Measurements from ENCODE around the gene TAX1BP3.

GRCh38 chr17:3712811-3713463 lies 44.6 kb upstream of the TAX1BP3 start:
- TF ChIP-seq CTCF (conservative IDR thresholded peaks at IDR 0.05 in 1 of 2, IDR thresholded peaks at IDR 0.05 in 1 of 2; ENCODE audit: low read depth in 1 of 2, low read length in 2 of 2) (no peak), EZH2 (IDR thresholded peaks at IDR 0.05; ENCODE audit: low read length, missing control alignments) (no peak)
